PFSK-1 (cell line): ENCODE measurements around the gene VSIG10.

Source experiments
- FOXP2 ChIP-seq: optimal IDR thresholded peaks from 2 replicates; pipeline ENCODE3; 2011; ENCODE audit warnings: borderline replicate concordance, control low read depth, inconsistent platforms; ENCODE audit not compliant: insufficient read depth; ENCODE audit errors: extremely low read length, extremely low read depth
- POLR2AphosphoS5 ChIP-seq: IDR thresholded peaks from 2 replicates; pipeline ENCODE4 v1.6.1; 2012; ENCODE audit warnings: low read depth, mild to moderate bottlenecking, control low read depth, low read length, moderate library complexity
- SIN3A ChIP-seq: IDR thresholded peaks from 2 replicates; pipeline ENCODE4 v1.6.1; 2012; ENCODE audit warnings: mild to moderate bottlenecking, low read length, moderate library complexity, borderline replicate concordance; ENCODE audit not compliant: insufficient read depth
- TAF1 ChIP-seq: IDR thresholded peaks from 2 replicates; pipeline ENCODE4 v1.6.1; 2012; ENCODE audit warnings: low read length, control low read depth, borderline replicate concordance; ENCODE audit not compliant: insufficient read depth
- TF ChIP-seq, protein P1 (sequence below), 2 experiments: IDR thresholded peaks; 2 replicates each; pipeline versions ENCODE4 v1.6.1 to v1.8.0; 2011 to 2012; ENCODE audit warnings: low read depth in 2 of 2, low read length in 2 of 2, control low read depth in 1 of 2, inconsistent platforms in 1 of 2, mild to moderate bottlenecking in 1 of 2, moderate library complexity in 1 of 2; ENCODE audit not compliant: insufficient read depth in 1 of 2

Gene VSIG10

DNA sequence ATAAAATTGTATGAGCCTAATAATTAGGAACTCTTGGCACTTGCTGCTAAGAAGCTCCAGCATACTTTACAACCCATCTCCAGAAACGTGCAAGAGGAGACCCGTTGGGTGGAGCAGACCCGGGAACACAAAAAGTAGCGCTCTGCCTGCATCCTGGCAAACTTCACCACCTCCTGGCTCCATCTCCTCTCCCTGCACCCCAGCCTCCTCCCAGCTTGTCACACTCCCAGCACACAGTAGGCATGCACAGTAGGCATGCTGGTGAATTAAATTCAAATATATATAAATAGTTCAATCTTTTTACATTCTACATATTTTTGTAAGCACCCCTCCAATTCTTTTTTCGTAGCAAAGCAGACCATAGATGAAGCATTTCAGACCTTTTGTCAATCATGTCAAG lies 1.2 kb downstream of the VSIG10 start:
- no peak for TF ChIP-seq POLR2AphosphoS5
- TF ChIP-seq, protein P1, sequence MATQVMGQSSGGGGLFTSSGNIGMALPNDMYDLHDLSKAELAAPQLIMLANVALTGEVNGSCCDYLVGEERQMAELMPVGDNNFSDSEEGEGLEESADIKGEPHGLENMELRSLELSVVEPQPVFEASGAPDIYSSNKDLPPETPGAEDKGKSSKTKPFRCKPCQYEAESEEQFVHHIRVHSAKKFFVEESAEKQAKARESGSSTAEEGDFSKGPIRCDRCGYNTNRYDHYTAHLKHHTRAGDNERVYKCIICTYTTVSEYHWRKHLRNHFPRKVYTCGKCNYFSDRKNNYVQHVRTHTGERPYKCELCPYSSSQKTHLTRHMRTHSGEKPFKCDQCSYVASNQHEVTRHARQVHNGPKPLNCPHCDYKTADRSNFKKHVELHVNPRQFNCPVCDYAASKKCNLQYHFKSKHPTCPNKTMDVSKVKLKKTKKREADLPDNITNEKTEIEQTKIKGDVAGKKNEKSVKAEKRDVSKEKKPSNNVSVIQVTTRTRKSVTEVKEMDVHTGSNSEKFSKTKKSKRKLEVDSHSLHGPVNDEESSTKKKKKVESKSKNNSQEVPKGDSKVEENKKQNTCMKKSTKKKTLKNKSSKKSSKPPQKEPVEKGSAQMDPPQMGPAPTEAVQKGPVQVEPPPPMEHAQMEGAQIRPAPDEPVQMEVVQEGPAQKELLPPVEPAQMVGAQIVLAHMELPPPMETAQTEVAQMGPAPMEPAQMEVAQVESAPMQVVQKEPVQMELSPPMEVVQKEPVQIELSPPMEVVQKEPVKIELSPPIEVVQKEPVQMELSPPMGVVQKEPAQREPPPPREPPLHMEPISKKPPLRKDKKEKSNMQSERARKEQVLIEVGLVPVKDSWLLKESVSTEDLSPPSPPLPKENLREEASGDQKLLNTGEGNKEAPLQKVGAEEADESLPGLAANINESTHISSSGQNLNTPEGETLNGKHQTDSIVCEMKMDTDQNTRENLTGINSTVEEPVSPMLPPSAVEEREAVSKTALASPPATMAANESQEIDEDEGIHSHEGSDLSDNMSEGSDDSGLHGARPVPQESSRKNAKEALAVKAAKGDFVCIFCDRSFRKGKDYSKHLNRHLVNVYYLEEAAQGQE (IDR thresholded peaks at IDR 0.05; ENCODE audit: insufficient read depth in 1 of 2, low read depth in 2 of 2, low read length in 2 of 2): no peak
- no peak for TF ChIP-seq TAF1
- no peak for TF ChIP-seq FOXP2
- no peak for TF ChIP-seq SIN3A

DNA sequence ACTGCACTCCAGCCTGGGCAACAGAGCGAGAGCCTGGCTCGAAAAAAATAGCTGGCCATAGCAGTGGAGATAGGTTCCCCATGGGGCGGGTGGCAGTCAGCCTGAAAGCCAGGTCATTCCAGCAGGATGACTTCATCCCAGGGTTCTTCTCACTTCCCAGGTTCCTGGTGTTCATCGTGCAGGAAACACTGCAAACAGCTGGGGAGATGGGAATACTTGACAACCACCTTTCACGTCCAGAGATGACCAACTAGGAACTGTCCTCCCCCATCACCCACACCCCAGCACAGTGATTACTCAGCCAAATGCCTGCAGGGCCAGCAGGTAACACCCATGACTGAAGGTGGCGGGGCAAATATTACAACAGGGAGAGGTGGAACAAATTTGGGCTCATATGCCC lies 1.7 kb downstream of the VSIG10 start:
- TF ChIP-seq FOXP2 (no peak), POLR2AphosphoS5 (no peak), TAF1 (no peak), SIN3A (no peak)
- TF ChIP-seq, protein P1 (IDR thresholded peaks at IDR 0.05; ENCODE audit: insufficient read depth in 1 of 2, low read depth in 2 of 2, low read length in 2 of 2): no peak

DNA sequence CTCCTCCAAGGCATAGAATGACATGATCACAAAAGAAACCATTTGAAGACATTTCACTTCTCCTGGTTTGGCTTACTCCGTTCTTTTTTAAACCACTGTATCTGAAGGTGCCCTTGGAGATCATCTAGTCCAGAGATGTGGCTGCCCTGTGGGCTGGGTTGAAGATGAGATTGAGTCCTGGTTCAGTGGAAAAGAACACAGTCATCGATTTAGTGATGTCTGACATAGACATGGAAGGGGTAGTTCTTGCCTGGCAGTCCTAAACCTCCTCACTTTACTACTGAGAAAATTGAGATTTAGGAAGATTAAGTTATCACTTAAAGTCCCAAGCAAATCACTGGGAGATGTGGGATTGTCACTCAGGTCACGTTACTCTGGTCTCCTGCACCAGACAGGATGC lies 2.8 kb downstream of the VSIG10 start:
- TF ChIP-seq TAF1: no peak
- TF ChIP-seq SIN3A: no peak
- no peak for TF ChIP-seq FOXP2
- TF ChIP-seq POLR2AphosphoS5: no peak
- TF ChIP-seq, protein P1 (IDR thresholded peaks at IDR 0.05; ENCODE audit: insufficient read depth in 1 of 2, low read depth in 2 of 2, low read length in 2 of 2): no peak

DNA sequence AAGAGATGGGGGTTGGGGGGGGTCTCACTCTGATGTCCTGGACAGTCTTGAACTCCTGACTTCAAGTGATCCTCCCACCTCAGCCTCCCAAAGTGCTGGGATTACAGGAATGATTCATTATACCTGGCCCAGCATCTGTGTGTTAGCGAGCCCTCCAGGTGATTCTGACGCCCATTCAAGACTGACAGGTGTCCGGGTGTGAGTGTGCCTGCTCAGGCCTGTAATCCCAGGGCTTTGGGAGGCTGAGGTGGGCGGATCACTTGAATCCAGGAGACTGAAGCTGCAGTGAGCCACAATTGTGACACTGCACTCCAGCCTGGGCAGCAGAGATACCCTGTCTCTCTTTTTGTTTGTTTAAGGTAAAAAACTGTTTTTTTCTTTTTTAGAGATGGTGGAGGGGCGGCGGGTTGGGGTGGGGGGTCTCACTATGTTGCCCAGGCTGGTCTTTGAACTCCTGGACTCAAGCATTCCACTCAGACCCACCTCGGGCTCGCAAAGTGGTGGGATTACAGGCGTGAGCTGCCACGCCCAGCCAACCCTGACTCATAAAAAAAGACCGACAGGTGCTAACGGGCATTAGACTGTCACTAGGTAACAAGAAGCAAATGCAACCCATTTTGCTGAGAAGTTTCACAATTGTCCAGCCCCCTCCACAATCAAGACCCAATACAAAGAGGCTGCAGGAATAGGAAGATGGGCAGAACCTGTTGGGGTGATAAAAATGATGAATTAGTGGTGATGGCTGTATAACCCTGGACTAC lies 4.7 kb downstream of the VSIG10 start:
- TF ChIP-seq POLR2AphosphoS5 (no peak), SIN3A (no peak), FOXP2 (no peak), TAF1 (no peak)
- TF ChIP-seq, protein P1 (IDR thresholded peaks at IDR 0.05; ENCODE audit: insufficient read depth in 1 of 2, low read depth in 2 of 2, low read length in 2 of 2): no peak
